Activated naive CD8-positive, alpha-beta T cell treated with anti-CD3 and anti-CD28 coated beads, Interleukin-2, amount 50 U/mL, for 24 hours (primary cell): ENCODE results near the gene COL5A1.
A peak's percentile ranks its signal among the peaks of the same experiment; 100 is the strongest.

Experiments used
- ATAC-seq: fragments of 150-1000 bp; cut with Tn5 transposase; one replicate; pipeline ENCODE4 v1.10.0; 2021
- DNase-seq: peaks from one replicate; pipeline ENCODE4 v3.0.0; 2021
- H3K27ac Mint-ChIP-seq: one replicate; pipeline ENCODE4 v1.8.0; 2021; ENCODE audit warnings: mild to moderate bottlenecking, mixed read lengths
- H3K27me3 Mint-ChIP-seq: one replicate; pipeline ENCODE4 v1.8.0; 2021; ENCODE audit warnings: mixed read lengths
- H3K36me3 Mint-ChIP-seq: one replicate; pipeline ENCODE4 v1.8.0; 2021; ENCODE audit warnings: low read depth, mixed read lengths
- H3K4me1 Mint-ChIP-seq: one replicate; pipeline ENCODE4 v1.8.0; 2021; ENCODE audit warnings: mixed read lengths
- H3K4me3 Mint-ChIP-seq: one replicate; pipeline ENCODE4 v1.8.0; 2021; ENCODE audit warnings: mild to moderate bottlenecking, moderate library complexity, mixed read lengths
- H3K9me3 Mint-ChIP-seq: one replicate; pipeline ENCODE4 v1.8.0; 2021; ENCODE audit warnings: mixed read lengths

COL5A1 gene

GRCh38 chr9:134688231-134688630 is 46.6 kb downstream of the COL5A1 start:
- no peaks in the 10 kb centered on the region for H3K36me3 Mint-ChIP-seq
- no peaks in the 10 kb centered on the region for H3K9me3 Mint-ChIP-seq
- DNase-seq (no peak), ATAC-seq (no peak)
- no peaks in the 10 kb centered on the region for H3K27me3 Mint-ChIP-seq
- H3K4me3 Mint-ChIP-seq, result no peak overlapping the region
- H3K27ac Mint-ChIP-seq, result no peak overlapping the region
- H3K4me1 Mint-ChIP-seq, result peaks cover 4% of the 10 kb centered on the region

- ATAC-seq, result no peak
- no peak overlapping the region for H3K4me3 Mint-ChIP-seq
- no peak overlapping the region for H3K27ac Mint-ChIP-seq
- peaks cover 7% of the 10 kb centered on the region for H3K4me1 Mint-ChIP-seq
- H3K36me3 Mint-ChIP-seq, result no peaks in the 10 kb centered on the region
- DNase-seq, result no peak
- no peaks in the 10 kb centered on the region for H3K9me3 Mint-ChIP-seq
- H3K27me3 Mint-ChIP-seq, result no peaks in the 10 kb centered on the region
These were observed 47.2 kb downstream of the COL5A1 start for GRCh38 chr9:134688661-134689320.

- ATAC-seq, result no peak
These were observed 47.9 kb downstream of the COL5A1 start for GRCh38 chr9:134689321-134690181.

GRCh38 chr9:134690301-134690751 is 48.7 kb downstream of the COL5A1 start:
- ATAC-seq, result no peak
- H3K27ac Mint-ChIP-seq, result no peak overlapping the region
- H3K27me3 Mint-ChIP-seq, result no peaks in the 10 kb centered on the region
- no peaks in the 10 kb centered on the region for H3K9me3 Mint-ChIP-seq
- no peaks in the 10 kb centered on the region for H3K36me3 Mint-ChIP-seq
- H3K4me3 Mint-ChIP-seq, result no peak overlapping the region
- peaks cover 7% of the 10 kb centered on the region for H3K4me1 Mint-ChIP-seq
- DNase-seq, result no peak

More at GRCh38 chr9:134689321-134690181, 47.9 kb downstream of the COL5A1 start:
- DNase-seq, result peak; percentile 23
- Mint-ChIP-seq H3K9me3 (no peaks in the 10 kb centered on the region), H3K27ac (no peak overlapping the region), H3K4me3 (no peak overlapping the region), H3K36me3 (no peaks in the 10 kb centered on the region), H3K4me1 (peaks cover 7% of the 10 kb centered on the region), H3K27me3 (no peaks in the 10 kb centered on the region)

- peaks cover 7% of the 10 kb centered on the region for H3K4me1 Mint-ChIP-seq
These were observed 49.5 kb downstream of the COL5A1 start for GRCh38 chr9:134690946-134691694.

GRCh38 chr9:134691695-134692572 is 50.3 kb downstream of the COL5A1 start:
- Mint-ChIP-seq H3K27me3 (no peaks in the 10 kb centered on the region), H3K4me1 (peaks cover 7% of the 10 kb centered on the region)
- DNase-seq, result no peak

More at GRCh38 chr9:134690946-134691694, 49.5 kb downstream of the COL5A1 start:
- ATAC-seq (no peak), DNase-seq (no peak)
- H3K27ac Mint-ChIP-seq, result no peak overlapping the region
- no peak overlapping the region for H3K4me3 Mint-ChIP-seq
- no peaks in the 10 kb centered on the region for H3K36me3 Mint-ChIP-seq
- H3K27me3 Mint-ChIP-seq, result no peaks in the 10 kb centered on the region
- H3K9me3 Mint-ChIP-seq, result no peaks in the 10 kb centered on the region

GRCh38 chr9:134692573-134692860 is 50.9 kb downstream of the COL5A1 start:
- no peak for ATAC-seq
- Mint-ChIP-seq H3K4me1 (peaks cover 7% of the 10 kb centered on the region), H3K27me3 (no peaks in the 10 kb centered on the region), H3K27ac (no peak overlapping the region), H3K36me3 (no peaks in the 10 kb centered on the region), H3K4me3 (no peak overlapping the region), H3K9me3 (no peaks in the 10 kb centered on the region)
- no peak for DNase-seq

More at GRCh38 chr9:134691695-134692572, 50.3 kb downstream of the COL5A1 start:
- no peak overlapping the region for H3K4me3 Mint-ChIP-seq
- H3K9me3 Mint-ChIP-seq, result no peaks in the 10 kb centered on the region
- H3K36me3 Mint-ChIP-seq, result no peaks in the 10 kb centered on the region
- no peak overlapping the region for H3K27ac Mint-ChIP-seq
- ATAC-seq, result no peak

- DNase-seq (no peak), ATAC-seq (no peak)
- Mint-ChIP-seq H3K27ac (no peak overlapping the region), H3K4me1 (peaks cover 7% of the 10 kb centered on the region), H3K9me3 (no peaks in the 10 kb centered on the region), H3K27me3 (no peaks in the 10 kb centered on the region), H3K36me3 (no peaks in the 10 kb centered on the region), H3K4me3 (no peak overlapping the region)
These were observed 51.4 kb downstream of the COL5A1 start for GRCh38 chr9:134693011-134693410.

GRCh38 chr9:134693641-134694367 is 52.2 kb downstream of the COL5A1 start:
- Mint-ChIP-seq H3K27ac (no peak overlapping the region), H3K27me3 (no peaks in the 10 kb centered on the region), H3K4me1 (peaks cover 7% of the 10 kb centered on the region), H3K4me3 (no peak overlapping the region), H3K36me3 (no peaks in the 10 kb centered on the region), H3K9me3 (no peaks in the 10 kb centered on the region)
- DNase-seq (no peak), ATAC-seq (no peak)

GRCh38 chr9:134694368-134694665 is 52.7 kb downstream of the COL5A1 start:
- no peak for DNase-seq
- Mint-ChIP-seq H3K4me1 (peaks cover 7% of the 10 kb centered on the region), H3K27ac (no peak overlapping the region), H3K27me3 (no peaks in the 10 kb centered on the region), H3K4me3 (no peak overlapping the region), H3K9me3 (no peaks in the 10 kb centered on the region), H3K36me3 (no peaks in the 10 kb centered on the region)
- ATAC-seq, result no peak

- no peaks in the 10 kb centered on the region for H3K9me3 Mint-ChIP-seq
- no peak overlapping the region for H3K27ac Mint-ChIP-seq
- no peaks in the 10 kb centered on the region for H3K36me3 Mint-ChIP-seq
- DNase-seq (no peak), ATAC-seq (no peak)
- H3K27me3 Mint-ChIP-seq, result no peaks in the 10 kb centered on the region
- no peak overlapping the region for H3K4me3 Mint-ChIP-seq
- peaks cover 7% of the 10 kb centered on the region for H3K4me1 Mint-ChIP-seq
These were observed 53.1 kb downstream of the COL5A1 start for GRCh38 chr9:134694714-134695113.

- Mint-ChIP-seq H3K4me3 (no peak overlapping the region), H3K9me3 (no peaks in the 10 kb centered on the region), H3K36me3 (no peaks in the 10 kb centered on the region), H3K27me3 (no peaks in the 10 kb centered on the region), H3K27ac (no peak overlapping the region), H3K4me1 (peaks cover 7% of the 10 kb centered on the region)
- ATAC-seq (no peak), DNase-seq (no peak)
These were observed 53.5 kb downstream of the COL5A1 start for GRCh38 chr9:134695144-134695543.

GRCh38 chr9:134696433-134696832 is 54.8 kb downstream of the COL5A1 start:
- no peak overlapping the region for H3K27ac Mint-ChIP-seq
- no peak for ATAC-seq

GRCh38 chr9:134698111-134698510 is 56.5 kb downstream of the COL5A1 start:
- Mint-ChIP-seq H3K4me3 (no peak overlapping the region), H3K27ac (no peak overlapping the region), H3K4me1 (peaks cover 5% of the 10 kb centered on the region), H3K9me3 (no peaks in the 10 kb centered on the region), H3K36me3 (no peaks in the 10 kb centered on the region), H3K27me3 (no peaks in the 10 kb centered on the region)
- no peak for ATAC-seq
- DNase-seq, result no peak

More at GRCh38 chr9:134696433-134696832, 54.8 kb downstream of the COL5A1 start:
- DNase-seq, result no peak
- Mint-ChIP-seq H3K4me1 (peaks cover 7% of the 10 kb centered on the region), H3K4me3 (no peak overlapping the region), H3K27me3 (no peaks in the 10 kb centered on the region), H3K9me3 (no peaks in the 10 kb centered on the region), H3K36me3 (no peaks in the 10 kb centered on the region)
